Measurements from ENCODE around the gene PRKCD.
"Not testable (repeated sequence)": the region's sequence is repeated elsewhere in the genome, so short reads cannot be mapped to it uniquely, and the experiment has no call there.

Gene PRKCD

DNA sequence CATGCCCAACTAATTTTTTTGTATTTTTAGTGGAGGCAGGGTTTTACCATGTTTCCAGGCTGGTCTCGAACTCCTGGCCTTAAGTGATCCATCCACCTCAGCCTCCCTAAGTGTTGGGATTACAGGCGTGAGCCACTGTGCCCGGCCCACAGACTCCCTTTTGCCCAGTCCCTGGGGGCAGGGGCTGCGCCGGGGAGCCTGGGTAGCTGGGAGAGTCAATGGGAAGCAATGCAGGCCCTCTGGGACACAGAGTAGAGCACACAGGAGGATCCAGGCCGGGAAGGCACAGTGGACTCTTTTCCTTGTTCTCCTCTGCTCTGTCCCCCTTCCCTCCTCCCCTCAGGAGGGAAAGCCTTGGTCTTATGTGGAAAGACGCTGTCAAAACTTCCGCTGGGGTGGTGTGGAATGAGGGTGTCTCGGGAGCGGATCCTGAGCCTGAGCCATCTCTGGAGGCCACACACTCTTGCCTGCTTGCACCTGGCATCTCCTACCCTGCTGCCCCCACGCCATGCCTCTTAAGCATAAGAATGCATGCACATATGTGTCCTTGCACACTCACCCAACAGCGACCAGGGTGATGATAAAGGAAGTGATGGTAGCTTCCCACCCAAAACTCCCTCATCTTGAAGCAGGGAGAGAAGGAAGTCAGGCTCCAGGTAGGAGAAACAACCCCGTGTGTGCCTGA lies 11.9 kb upstream of the PRKCD start:
- TF ChIP-seq ZNF70 (CRISPR knock-in tag; IDR thresholded peaks at IDR 0.05) (no peak), ZNF565 (CRISPR knock-in tag; conservative IDR thresholded peaks at IDR 0.05; ENCODE audit: low read depth) (no peak), ISL1 (CRISPR knock-in tag; IDR thresholded peaks at IDR 0.05) (no peak), PPARA (CRISPR knock-in tag; IDR thresholded peaks at IDR 0.05; ENCODE audit: borderline replicate concordance) (no peak), ARNTL (CRISPR knock-in tag; IDR thresholded peaks at IDR 0.05; ENCODE audit: borderline replicate concordance, low read depth) (no peak), TCF4 (CRISPR knock-in tag; IDR thresholded peaks at IDR 0.05; ENCODE audit: borderline replicate concordance) (no peak), ZFP3 (CRISPR knock-in tag; IDR thresholded peaks at IDR 0.05) (no peak), ZC3H10 (CRISPR knock-in tag; IDR thresholded peaks at IDR 0.05) (no peak), ZFP30 (CRISPR knock-in tag; IDR thresholded peaks at IDR 0.05) (no peak), ZNF8 (CRISPR knock-in tag; IDR thresholded peaks at IDR 0.05) (no peak), RARB (CRISPR knock-in tag; IDR thresholded peaks at IDR 0.05) (no peak), CSDC2 (CRISPR knock-in tag; IDR thresholded peaks at IDR 0.05) (no peak), OSR1 (CRISPR knock-in tag; IDR thresholded peaks at IDR 0.05) (no peak), SNAI2 (CRISPR knock-in tag; IDR thresholded peaks at IDR 0.05) (no peak), BACH2 (CRISPR knock-in tag; IDR thresholded peaks at IDR 0.05; ENCODE audit: borderline replicate concordance) (no peak)
- TF ChIP-seq, protein P1, sequence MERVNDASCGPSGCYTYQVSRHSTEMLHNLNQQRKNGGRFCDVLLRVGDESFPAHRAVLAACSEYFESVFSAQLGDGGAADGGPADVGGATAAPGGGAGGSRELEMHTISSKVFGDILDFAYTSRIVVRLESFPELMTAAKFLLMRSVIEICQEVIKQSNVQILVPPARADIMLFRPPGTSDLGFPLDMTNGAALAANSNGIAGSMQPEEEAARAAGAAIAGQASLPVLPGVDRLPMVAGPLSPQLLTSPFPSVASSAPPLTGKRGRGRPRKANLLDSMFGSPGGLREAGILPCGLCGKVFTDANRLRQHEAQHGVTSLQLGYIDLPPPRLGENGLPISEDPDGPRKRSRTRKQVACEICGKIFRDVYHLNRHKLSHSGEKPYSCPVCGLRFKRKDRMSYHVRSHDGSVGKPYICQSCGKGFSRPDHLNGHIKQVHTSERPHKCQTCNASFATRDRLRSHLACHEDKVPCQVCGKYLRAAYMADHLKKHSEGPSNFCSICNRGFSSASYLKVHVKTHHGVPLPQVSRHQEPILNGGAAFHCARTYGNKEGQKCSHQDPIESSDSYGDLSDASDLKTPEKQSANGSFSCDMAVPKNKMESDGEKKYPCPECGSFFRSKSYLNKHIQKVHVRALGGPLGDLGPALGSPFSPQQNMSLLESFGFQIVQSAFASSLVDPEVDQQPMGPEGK (CRISPR knock-in tag; IDR thresholded peaks at IDR 0.05; ENCODE audit: borderline replicate concordance): no peak
- TF ChIP-seq, protein P2, sequence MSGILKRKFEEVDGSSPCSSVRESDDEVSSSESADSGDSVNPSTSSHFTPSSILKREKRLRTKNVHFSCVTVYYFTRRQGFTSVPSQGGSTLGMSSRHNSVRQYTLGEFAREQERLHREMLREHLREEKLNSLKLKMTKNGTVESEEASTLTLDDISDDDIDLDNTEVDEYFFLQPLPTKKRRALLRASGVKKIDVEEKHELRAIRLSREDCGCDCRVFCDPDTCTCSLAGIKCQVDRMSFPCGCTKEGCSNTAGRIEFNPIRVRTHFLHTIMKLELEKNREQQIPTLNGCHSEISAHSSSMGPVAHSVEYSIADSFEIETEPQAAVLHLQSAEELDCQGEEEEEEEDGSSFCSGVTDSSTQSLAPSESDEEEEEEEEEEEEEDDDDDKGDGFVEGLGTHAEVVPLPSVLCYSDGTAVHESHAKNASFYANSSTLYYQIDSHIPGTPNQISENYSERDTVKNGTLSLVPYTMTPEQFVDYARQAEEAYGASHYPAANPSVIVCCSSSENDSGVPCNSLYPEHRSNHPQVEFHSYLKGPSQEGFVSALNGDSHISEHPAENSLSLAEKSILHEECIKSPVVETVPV (CRISPR knock-in tag; IDR thresholded peaks at IDR 0.05): no peak
- TF ChIP-seq, protein P3, sequence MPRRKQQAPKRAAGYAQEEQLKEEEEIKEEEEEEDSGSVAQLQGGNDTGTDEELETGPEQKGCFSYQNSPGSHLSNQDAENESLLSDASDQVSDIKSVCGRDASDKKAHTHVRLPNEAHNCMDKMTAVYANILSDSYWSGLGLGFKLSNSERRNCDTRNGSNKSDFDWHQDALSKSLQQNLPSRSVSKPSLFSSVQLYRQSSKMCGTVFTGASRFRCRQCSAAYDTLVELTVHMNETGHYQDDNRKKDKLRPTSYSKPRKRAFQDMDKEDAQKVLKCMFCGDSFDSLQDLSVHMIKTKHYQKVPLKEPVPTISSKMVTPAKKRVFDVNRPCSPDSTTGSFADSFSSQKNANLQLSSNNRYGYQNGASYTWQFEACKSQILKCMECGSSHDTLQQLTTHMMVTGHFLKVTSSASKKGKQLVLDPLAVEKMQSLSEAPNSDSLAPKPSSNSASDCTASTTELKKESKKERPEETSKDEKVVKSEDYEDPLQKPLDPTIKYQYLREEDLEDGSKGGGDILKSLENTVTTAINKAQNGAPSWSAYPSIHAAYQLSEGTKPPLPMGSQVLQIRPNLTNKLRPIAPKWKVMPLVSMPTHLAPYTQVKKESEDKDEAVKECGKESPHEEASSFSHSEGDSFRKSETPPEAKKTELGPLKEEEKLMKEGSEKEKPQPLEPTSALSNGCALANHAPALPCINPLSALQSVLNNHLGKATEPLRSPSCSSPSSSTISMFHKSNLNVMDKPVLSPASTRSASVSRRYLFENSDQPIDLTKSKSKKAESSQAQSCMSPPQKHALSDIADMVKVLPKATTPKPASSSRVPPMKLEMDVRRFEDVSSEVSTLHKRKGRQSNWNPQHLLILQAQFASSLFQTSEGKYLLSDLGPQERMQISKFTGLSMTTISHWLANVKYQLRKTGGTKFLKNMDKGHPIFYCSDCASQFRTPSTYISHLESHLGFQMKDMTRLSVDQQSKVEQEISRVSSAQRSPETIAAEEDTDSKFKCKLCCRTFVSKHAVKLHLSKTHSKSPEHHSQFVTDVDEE (CRISPR knock-in tag; IDR thresholded peaks at IDR 0.05): no peak
- TF ChIP-seq, protein P4, sequence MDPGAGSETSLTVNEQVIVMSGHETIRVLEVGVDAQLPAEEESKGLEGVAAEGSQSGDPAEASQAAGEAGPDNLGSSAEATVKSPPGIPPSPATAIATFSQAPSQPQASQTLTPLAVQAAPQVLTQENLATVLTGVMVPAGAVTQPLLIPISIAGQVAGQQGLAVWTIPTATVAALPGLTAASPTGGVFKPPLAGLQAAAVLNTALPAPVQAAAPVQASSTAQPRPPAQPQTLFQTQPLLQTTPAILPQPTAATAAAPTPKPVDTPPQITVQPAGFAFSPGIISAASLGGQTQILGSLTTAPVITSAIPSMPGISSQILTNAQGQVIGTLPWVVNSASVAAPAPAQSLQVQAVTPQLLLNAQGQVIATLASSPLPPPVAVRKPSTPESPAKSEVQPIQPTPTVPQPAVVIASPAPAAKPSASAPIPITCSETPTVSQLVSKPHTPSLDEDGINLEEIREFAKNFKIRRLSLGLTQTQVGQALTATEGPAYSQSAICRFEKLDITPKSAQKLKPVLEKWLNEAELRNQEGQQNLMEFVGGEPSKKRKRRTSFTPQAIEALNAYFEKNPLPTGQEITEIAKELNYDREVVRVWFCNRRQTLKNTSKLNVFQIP (CRISPR knock-in tag; IDR thresholded peaks at IDR 0.05; ENCODE audit: borderline replicate concordance, low read depth): no peak
- ATAC-seq: no peak

DNA sequence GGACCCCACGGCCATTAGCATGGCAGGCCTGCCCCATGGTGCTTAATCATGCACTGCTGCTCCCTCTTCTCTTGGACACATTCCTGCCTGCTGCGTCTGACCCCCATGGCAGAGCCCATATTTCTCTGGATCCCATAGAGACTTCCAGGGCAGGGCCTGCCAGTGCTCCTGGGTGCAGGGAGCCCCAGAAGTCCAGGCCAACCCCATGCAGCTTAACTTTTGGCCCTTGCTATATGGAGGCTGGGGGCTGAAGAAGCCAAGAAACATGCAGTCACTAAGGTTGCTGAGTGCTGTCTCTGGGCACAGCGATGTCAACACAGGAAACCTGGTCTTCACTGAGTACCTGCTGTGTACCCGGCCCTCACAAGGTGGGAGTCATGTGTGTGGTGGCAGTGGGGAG lies 11.3 kb upstream of the PRKCD start:
- TF ChIP-seq CSDC2 (CRISPR knock-in tag; IDR thresholded peaks at IDR 0.05) (no peak), PPARA (CRISPR knock-in tag; IDR thresholded peaks at IDR 0.05; ENCODE audit: borderline replicate concordance) (no peak), ZFP30 (CRISPR knock-in tag; IDR thresholded peaks at IDR 0.05) (no peak)
- no peak for ATAC-seq

DNA sequence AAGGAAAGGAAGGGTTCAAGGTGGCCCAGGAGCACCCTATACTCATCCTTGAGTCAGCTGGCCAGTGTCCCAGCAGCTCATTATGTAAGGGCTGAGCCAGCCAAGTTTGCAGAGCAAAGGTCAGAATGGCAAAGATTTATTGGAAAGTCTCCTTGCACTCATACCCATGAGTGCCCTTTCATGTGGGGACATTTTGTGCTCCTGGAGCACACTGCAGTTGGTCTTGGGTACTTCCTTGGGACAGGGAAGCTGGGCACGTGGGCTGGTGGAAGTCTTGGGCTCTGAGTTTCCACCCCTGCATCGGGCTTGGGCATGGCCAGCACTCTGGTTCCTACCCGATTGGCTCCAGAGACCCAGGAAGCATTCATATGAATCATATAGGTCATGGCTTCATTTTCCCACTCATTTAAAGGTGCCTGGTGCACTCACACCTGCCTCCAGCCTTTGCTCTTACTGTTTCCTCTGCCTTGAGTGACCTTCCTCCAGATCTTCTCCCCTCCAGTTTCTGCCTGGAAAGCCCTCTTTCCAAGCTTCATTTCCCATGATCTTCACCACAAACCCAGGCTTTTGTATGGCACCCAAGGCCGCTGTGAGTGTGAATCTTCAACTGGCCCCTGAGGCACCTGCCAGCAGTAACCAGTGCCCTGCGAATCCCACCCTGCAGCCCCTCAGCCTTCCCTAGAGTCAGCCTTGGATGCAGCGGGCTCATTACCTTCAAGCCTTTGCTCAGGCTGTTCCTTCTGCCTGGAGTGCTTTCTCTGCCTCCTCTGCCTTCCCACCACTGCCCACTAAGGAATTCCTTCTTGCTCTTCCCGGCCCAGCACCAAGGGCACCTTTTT lies 10.5 kb upstream of the PRKCD start:
- TF ChIP-seq GLIS3 (CRISPR knock-in tag; IDR thresholded peaks at IDR 0.05) (no peak), ZNF565 (CRISPR knock-in tag; conservative IDR thresholded peaks at IDR 0.05; ENCODE audit: low read depth) (no peak), ZNF8 (CRISPR knock-in tag; IDR thresholded peaks at IDR 0.05) (no peak), SNAI2 (CRISPR knock-in tag; IDR thresholded peaks at IDR 0.05) (no peak), ZC3H10 (CRISPR knock-in tag; IDR thresholded peaks at IDR 0.05) (no peak), PPARA (CRISPR knock-in tag; IDR thresholded peaks at IDR 0.05; ENCODE audit: borderline replicate concordance) (no peak), BACH2 (CRISPR knock-in tag; IDR thresholded peaks at IDR 0.05; ENCODE audit: borderline replicate concordance) (no peak), ZNF70 (CRISPR knock-in tag; IDR thresholded peaks at IDR 0.05) (no peak), ARNTL (CRISPR knock-in tag; IDR thresholded peaks at IDR 0.05; ENCODE audit: borderline replicate concordance, low read depth) (no peak), TOX (CRISPR knock-in tag; IDR thresholded peaks at IDR 0.05; ENCODE audit: borderline replicate concordance) (no peak), ISL1 (CRISPR knock-in tag; IDR thresholded peaks at IDR 0.05) (no peak), OSR1 (CRISPR knock-in tag; IDR thresholded peaks at IDR 0.05) (no peak), RARB (CRISPR knock-in tag; IDR thresholded peaks at IDR 0.05) (no peak)
- TF ChIP-seq, protein P2 (CRISPR knock-in tag; IDR thresholded peaks at IDR 0.05): no peak
- TF ChIP-seq, protein P5, sequence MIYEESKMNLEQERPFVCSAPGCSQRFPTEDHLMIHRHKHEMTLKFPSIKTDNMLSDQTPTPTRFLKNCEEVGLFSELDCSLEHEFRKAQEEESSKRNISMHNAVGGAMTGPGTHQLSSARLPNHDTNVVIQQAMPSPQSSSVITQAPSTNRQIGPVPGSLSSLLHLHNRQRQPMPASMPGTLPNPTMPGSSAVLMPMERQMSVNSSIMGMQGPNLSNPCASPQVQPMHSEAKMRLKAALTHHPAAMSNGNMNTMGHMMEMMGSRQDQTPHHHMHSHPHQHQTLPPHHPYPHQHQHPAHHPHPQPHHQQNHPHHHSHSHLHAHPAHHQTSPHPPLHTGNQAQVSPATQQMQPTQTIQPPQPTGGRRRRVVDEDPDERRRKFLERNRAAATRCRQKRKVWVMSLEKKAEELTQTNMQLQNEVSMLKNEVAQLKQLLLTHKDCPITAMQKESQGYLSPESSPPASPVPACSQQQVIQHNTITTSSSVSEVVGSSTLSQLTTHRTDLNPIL (CRISPR knock-in tag; IDR thresholded peaks at IDR 0.05; ENCODE audit: low read depth): no peak
- peak; percentile 50 for ATAC-seq

DNA sequence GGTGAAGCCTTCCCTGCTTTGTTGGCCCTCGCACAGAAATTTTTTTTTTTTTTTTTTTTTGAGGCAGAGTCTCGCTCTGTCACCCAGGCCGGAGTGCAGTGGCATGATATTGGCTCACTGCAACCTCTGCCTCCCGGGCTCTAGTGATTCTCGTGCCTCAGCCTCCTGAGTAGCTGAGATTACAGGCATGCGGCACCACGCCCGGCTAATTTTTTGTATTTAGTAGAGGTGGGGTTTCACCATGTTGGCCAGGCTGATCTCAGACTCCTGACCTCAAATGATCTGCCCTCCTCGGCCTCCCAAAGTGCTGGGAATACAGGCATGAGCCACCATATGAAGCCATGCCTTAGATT lies 9.9 kb upstream of the PRKCD start:
- not testable (repeated sequence) for ATAC-seq

Measured in SK-N-SH treated with all-trans-retinoic acid at 6 μM for 48 hours (cell line).